K562 (cell line): ENCODE results near the gene FAM24A. TPM values are rescaled to one million over a fixed set of nuclear protein-coding genes. Genes with fewer than 3 reads are reported as not detected.

Experiments used
- CBFB ChIP-seq: sonication (generic); formaldehyde crosslinking; IDR thresholded peaks from 2 replicates; pipeline ENCODE4 v1.4.0; 2020; ENCODE audit warnings: mild to moderate bottlenecking, missing genetic modification reagents
- CREM ChIP-seq: IDR thresholded peaks from 2 replicates; pipeline ENCODE4 v1.6.1; 2014; ENCODE audit warnings: antibody characterized with exemption, low read depth
- DLX4 ChIP-seq: fragments of 250-450 bp; sonication (Bioruptor Pico); IDR thresholded peaks from 2 replicates; pipeline ENCODE4 v1.6.1; 2021; ENCODE audit warnings: mild to moderate bottlenecking
- E2F6 ChIP-seq, 2 experiments: IDR thresholded peaks; 2 replicates each; pipeline ENCODE4 v1.6.1; 2011; ENCODE audit warnings: borderline replicate concordance in 1 of 2, control low read depth in 1 of 2, low read depth in 1 of 2, low read length in 1 of 2, mild to moderate bottlenecking in 1 of 2, mixed read lengths in 1 of 2, moderate library complexity in 1 of 2; ENCODE audit not compliant: insufficient read depth in 1 of 2, insufficient read length in 1 of 2, poor library complexity in 1 of 2, severe bottlenecking in 1 of 2; ENCODE audit errors: extremely low read depth in 1 of 2
- FOSL1 ChIP-seq: fragments of 200-800 bp; sonication (Bioruptor generic); conservative IDR thresholded peaks from 2 replicates; pipeline ENCODE4 v1.6.1; 2016; ENCODE audit warnings: missing genetic modification characterization, missing compliant biosample characterization
- HES1 ChIP-seq: fragments of 450-650 bp; IDR thresholded peaks from 2 replicates; pipeline ENCODE4 v1.6.1; 2016; ENCODE audit warnings: low read depth, mild to moderate bottlenecking, moderate library complexity
- HMG20B ChIP-seq: fragments of 250-450 bp; sonication (Bioruptor Pico); IDR thresholded peaks from 2 replicates; pipeline ENCODE4 v1.5.0; 2021; ENCODE audit warnings: mild to moderate bottlenecking
- KAT2B ChIP-seq: IDR thresholded peaks from one replicate; pipeline ENCODE4 v1.6.1; 2012; ENCODE audit warnings: low read depth, mild to moderate bottlenecking, control low read depth, inconsistent platforms, low read length, moderate library complexity
- MEIS2 ChIP-seq: fragments of 450-650 bp; IDR thresholded peaks from 2 replicates; pipeline ENCODE4 v1.6.1; 2014; ENCODE audit warnings: mild to moderate bottlenecking; ENCODE audit not compliant: partially characterized antibody
- NKRF ChIP-seq: fragments of 450-650 bp; IDR thresholded peaks from 2 replicates; pipeline ENCODE4 v1.6.1; 2016; ENCODE audit warnings: borderline replicate concordance
- POLR2A ChIP-seq: fragments of 450-650 bp; conservative IDR thresholded peaks from 2 replicates; pipeline ENCODE4 v1.6.1; 2016
- RAD21 ChIP-seq, 2 experiments: fragments of 250-450 bp in 1 of 2; fragments of 450-650 bp in 1 of 2; sonication (Bioruptor Pico) in 1 of 2; formaldehyde crosslinking in 1 of 2; IDR thresholded peaks in 1 of 2; conservative IDR thresholded peaks in 1 of 2; 2 replicates each; pipeline versions ENCODE4 v1.4.0 to v1.8.0; 2020 to 2022; ENCODE audit warnings: mild to moderate bottlenecking in 2 of 2, moderate library complexity in 1 of 2
- RBFOX2 ChIP-seq: fragments of 200-400 bp; formaldehyde crosslinking; IDR thresholded peaks from 2 replicates; pipeline ENCODE4 v1.6.1; 2017; ENCODE audit warnings: low read depth, mild to moderate bottlenecking, low read length, moderate library complexity
- SREBF1 ChIP-seq: fragments of 150-350 bp; IDR thresholded peaks from 2 replicates; pipeline ENCODE4 v1.6.1; 2014; ENCODE audit warnings: antibody characterized with exemption, low read depth, low read length, borderline replicate concordance
- TSC22D4 ChIP-seq: fragments of 450-650 bp; IDR thresholded peaks from 2 replicates; pipeline ENCODE4 v1.6.1; 2016; ENCODE audit warnings: missing genetic modification characterization, missing biosample characterization, control low read depth
- ZHX1 ChIP-seq: fragments of 150-350 bp; conservative IDR thresholded peaks from 2 replicates; pipeline ENCODE4 v1.6.1; 2014; ENCODE audit warnings: low read length
- ZKSCAN8 ChIP-seq: fragments of 200-800 bp; sonication (Bioruptor generic); IDR thresholded peaks from 2 replicates; pipeline ENCODE4 v1.6.1; 2016; ENCODE audit warnings: missing genetic modification characterization, missing compliant biosample characterization
- ZNF280B ChIP-seq: fragments of 250-450 bp; sonication (Bioruptor Pico); IDR thresholded peaks from 2 replicates; pipeline ENCODE4 v1.5.1; 2021; ENCODE audit warnings: mild to moderate bottlenecking
- polyA plus RNA-seq, 8 experiments: library from polyadenylated mRNA; depleted of rRNA in 4 of 8; stranded (reverse) in 5 of 8; unstranded in 3 of 8; fragments of >200 nt; fragmentation: Nextera tagmentation in 2 of 8; fragmentation: Illumina TruSeq in 1 of 8; extraction: Ambion mirVana in 2 of 8; extraction: Trizol in 1 of 8; gene quantifications; 2 replicates each; pipeline versions ENCODE4 v1.2.1 to v1.2.3, GENCODE V29; 2011 to 2014; ENCODE audit warnings: inconsistent platforms in 1 of 8, missing spikeins in 1 of 8
- total RNA-seq, 7 experiments: library from RNA; depleted of rRNA in 6 of 7; stranded (reverse); fragments of >200 nt in 6 of 7; fragmentation: Illumina TruSeq in 2 of 7; extraction: Trizol in 2 of 7; gene quantifications; 2 replicates each; pipeline versions ENCODE4 v1.2.1 to v1.2.3, GENCODE V29; 2011 to 2021; ENCODE audit warnings: low replicate concordance in 1 of 7

FAM24A gene
- total and polyA plus RNA-seq, 9 of the 15 experiments (the other 6 are each of a cell fraction or from before 2014, with no cell fraction given) = not detected

- TF ChIP-seq TSC22D4 = no peak
- TF ChIP-seq KAT2B = no peak
- TF ChIP-seq RAD21 (CRISPR knock-in tag; conservative IDR thresholded peaks at IDR 0.05 in 1 of 2, IDR thresholded peaks at IDR 0.05 in 1 of 2) = no peak
- no peak for TF ChIP-seq SREBF1
- no peak for TF ChIP-seq DLX4 (CRISPR knock-in tag)
- TF ChIP-seq CREM = peak; percentile 45; the same call in 1 of the 2 replicates
- TF ChIP-seq MEIS2 = peak; percentile 98
- peak; percentile 47; the same call in 1 of the 2 replicates for TF ChIP-seq NKRF
- TF ChIP-seq POLR2A = peak; percentile 83
- no peak for TF ChIP-seq ZHX1
- TF ChIP-seq HES1 = no peak
- peak; percentile 95 to 96 for TF ChIP-seq E2F6 (IDR thresholded peaks at IDR 0.05; ENCODE audit: borderline replicate concordance in 1 of 2, extremely low read depth in 1 of 2, insufficient read depth in 1 of 2, insufficient read length in 1 of 2, low read depth in 1 of 2, low read length in 1 of 2, poor library complexity in 1 of 2, severe bottlenecking in 1 of 2)
- no peak for TF ChIP-seq ZKSCAN8 (CRISPR knock-in tag)
- no peak for TF ChIP-seq ZNF280B (CRISPR knock-in tag)
- no peak for TF ChIP-seq HMG20B (CRISPR knock-in tag)
- peak; percentile 95 for TF ChIP-seq RBFOX2
- TF ChIP-seq FOSL1 (tag) = no peak
- no peak for TF ChIP-seq CBFB (CRISPR knock-in tag)
Observed at GRCh38 chr10:122879339-122880273, 30.8 kb upstream of the FAM24A start, which contains the start of gene FAM24B (continued).
